HG02571 (cell line): ENCODE results near the gene ADGRB3.

ENCODE experiments used
- ATAC-seq: cut with Tn5 transposase; IDR thresholded peaks from one replicate; pipeline ENCODE4 v1.9.1; 2021; ENCODE audit warnings: mild to moderate bottlenecking, moderate library complexity; ENCODE audit not compliant: unreplicated experiment

ADGRB3 gene

GRCh38 chr6:69018906-69019305 is 383.8 kb downstream of the ADGRB3 start:
- ATAC-seq: no peak

DNA sequence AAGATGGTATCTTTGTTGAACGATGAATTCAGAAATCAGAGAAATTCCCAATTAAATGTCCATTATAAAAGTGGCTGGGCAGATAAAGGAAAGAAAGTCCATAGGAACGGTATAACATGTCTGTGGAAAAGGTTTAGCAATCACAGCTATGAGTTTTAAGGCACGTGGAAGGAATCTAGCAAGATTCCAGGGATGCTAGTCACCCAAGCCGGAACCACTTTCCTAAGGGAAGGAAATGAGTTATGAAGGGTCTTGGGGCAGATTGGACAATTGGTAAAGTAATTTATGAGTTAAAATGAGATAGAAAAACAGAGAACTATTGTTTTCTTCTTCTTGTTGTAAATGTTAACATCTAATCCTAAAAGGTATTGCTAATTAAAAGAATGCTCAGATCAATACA is 384.8 kb downstream of the ADGRB3 start:
- no peak for ATAC-seq

GRCh38 chr6:69022993-69023392 is 387.9 kb downstream of the ADGRB3 start:
- no peak for ATAC-seq

- no peak for ATAC-seq
These were observed 391.2 kb downstream of the ADGRB3 start for GRCh38 chr6:69026243-69026642.

DNA sequence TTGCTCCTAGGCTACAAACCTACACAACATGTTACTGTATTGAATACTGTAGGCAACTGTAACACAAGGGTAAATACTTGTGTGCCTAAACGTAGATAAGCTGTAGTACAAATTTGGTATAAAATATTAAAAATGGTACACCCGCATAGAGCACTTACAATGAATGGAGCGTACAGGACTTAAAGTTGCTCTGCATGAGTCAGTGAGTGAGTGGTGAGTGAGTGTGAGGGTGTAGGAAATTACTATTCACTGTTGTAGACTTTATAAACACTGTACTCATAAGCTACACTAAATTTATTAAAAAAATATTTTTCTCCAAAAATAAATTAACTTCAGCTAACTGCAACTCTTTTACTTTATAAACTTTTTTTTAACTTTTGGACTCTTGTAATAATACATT is 391.6 kb downstream of the ADGRB3 start:
- ATAC-seq: no peak

- ATAC-seq: no peak
These were observed 392.8 kb downstream of the ADGRB3 start for GRCh38 chr6:69027861-69028260.

DNA sequence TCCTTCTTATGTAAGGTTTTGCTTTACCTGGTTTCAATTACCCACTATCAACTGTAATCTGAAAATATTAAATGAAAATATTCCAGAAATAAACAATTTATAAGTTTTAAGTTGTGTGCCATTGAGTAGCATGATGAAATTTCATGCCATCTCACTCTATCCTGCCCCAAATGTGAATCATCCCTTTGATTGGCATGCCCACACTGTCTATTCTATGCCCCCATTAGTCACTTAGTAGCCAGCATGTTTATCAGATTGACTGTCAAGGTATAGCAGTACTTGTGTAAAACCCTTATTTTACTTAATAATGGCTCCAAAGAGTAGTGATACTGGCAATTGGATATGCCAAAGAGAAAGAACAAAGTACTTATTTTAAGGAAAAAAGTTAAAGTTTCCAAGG is 403.8 kb downstream of the ADGRB3 start:
- ATAC-seq: no peak

DNA sequence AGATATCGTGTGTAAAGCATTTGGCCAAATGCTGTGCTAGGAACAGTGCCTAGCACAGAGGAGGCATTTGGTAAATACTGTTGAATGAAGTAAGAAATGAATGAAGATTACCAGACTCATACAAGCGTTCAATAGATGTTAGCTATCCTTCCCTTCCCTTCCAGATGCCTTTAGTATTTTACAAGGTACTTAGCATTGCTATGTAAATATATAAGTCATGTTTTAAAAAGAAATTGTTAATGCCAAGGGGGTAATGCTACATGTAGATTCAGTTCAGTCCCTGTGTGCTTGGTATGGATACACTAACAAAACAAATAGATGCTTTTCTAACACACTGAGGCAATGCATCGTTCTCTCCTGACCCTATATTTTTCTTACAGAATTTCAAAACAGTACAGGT is 407.2 kb downstream of the ADGRB3 start:
- ATAC-seq: no peak

DNA sequence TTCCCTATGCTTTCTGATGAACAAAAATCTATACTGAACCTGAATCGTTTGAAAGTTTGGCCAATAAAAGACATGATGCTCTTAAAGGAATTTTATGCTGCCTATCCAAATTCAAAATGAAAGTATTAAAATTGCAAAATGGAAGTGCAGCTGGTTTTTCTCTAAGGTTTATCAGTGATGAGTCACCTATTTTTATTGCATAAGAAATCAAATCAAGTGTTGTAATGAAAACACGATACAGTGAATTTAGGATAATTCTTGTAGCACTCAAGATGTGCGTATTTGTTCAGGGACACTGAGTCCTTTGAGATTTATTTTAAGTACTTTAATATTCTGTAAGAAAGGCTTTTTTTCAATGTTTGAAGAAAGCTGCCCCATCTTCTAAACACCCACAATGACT is 409.5 kb downstream of the ADGRB3 start:
- ATAC-seq: no peak

- ATAC-seq: no peak
These were observed 424.3 kb downstream of the ADGRB3 start for GRCh38 chr6:69059413-69059812.

- ATAC-seq: no peak
These were observed 426.0 kb downstream of the ADGRB3 start for GRCh38 chr6:69061066-69061465.

GRCh38 chr6:69063401-69063800 is 428.3 kb downstream of the ADGRB3 start:
- no peak for ATAC-seq

- no peak for ATAC-seq
These were observed 429.1 kb downstream of the ADGRB3 start for GRCh38 chr6:69064226-69064625.

- no peak for ATAC-seq
These were observed 434.8 kb downstream of the ADGRB3 start for GRCh38 chr6:69069881-69070280.

- no peak for ATAC-seq
These were observed 437.7 kb downstream of the ADGRB3 start for GRCh38 chr6:69072796-69073195.

DNA sequence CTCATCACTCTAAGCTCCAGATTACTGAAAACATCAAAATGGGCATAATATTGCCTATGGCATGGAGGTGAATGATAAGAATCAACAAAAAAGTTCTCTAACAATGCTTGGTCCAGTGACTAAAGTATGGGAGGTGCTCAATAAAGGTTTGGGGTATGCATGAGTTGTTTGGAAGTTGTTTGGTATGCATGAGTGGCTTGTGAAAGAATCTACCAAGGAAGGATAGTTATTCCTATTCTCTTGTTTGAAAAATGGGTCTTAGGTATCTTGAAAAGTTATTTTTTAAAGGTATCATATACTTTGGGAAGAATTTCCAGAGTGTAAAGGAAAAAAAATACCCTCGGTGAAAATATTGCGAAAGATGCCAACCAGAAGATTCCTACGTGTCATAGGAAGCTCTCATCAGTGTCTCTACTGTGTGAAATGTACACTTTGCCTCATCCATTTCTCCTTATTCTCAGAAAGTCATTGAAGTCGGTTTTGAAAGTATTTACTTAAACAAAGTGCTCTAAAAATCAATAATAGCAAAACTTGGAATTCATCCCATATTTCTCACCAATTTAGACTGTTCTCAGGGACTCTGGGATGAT is 449.8 kb downstream of the ADGRB3 start:
- no peak for ATAC-seq

DNA sequence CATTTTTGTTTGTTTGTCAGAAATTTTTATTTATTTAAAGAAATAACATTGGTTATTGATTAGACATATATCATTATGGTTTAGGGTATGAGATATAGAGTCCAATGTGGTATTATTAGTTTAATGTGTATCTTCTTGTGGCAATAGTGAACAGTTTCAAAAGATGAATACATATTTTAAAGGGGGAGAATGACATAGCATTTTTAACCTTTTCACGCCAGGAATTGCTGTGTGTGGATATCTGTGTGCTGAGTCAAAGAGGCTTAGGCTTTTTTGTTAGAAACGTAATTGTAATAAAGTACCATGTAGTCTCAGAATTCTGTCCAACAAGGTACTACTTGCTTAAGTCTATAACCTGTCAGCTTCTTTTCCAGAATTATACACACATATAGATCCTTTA is 451.6 kb downstream of the ADGRB3 start:
- no peak for ATAC-seq

- no peak for ATAC-seq
These were observed 454.5 kb downstream of the ADGRB3 start for GRCh38 chr6:69089539-69089938.

DNA sequence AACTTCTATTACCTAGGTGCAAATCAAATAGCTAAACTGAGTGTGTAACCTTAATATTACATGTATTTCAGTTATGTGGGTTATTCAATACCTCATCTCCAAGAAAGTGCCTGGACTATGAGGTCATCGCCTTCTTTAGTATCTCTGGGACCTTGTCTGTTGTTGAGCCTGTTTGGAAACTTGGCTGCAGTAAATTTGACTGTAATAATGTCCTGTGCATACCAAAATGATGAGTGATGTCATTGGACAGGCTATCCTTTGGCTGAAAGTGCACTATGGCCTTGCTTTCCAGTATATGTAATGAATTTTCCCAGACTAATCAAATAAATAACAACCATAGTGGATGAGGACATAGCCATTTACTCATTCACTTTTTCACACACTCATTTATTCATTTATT is 455.1 kb downstream of the ADGRB3 start:
- ATAC-seq: no peak

DNA sequence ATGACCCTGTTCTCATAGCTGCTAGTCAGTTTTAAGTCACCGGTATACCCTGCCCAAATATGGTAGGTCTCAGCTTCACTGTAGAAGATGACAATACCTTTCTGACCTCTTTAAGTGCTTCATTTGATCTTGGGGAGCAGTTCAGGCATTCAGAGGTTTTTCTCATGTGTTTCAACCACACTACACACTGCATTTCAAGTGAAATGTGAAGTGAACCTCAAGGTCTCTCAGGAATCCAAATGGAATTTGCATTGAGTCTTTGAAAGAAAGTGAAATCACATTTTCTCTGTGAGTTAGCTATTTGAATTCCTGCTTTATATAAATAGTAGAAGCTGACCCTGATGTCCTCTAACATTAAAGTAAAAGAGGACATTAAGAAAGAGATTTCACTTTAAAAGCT is 461.6 kb downstream of the ADGRB3 start:
- ATAC-seq: no peak

GRCh38 chr6:69097948-69098347 is 462.9 kb downstream of the ADGRB3 start:
- no peak for ATAC-seq

DNA sequence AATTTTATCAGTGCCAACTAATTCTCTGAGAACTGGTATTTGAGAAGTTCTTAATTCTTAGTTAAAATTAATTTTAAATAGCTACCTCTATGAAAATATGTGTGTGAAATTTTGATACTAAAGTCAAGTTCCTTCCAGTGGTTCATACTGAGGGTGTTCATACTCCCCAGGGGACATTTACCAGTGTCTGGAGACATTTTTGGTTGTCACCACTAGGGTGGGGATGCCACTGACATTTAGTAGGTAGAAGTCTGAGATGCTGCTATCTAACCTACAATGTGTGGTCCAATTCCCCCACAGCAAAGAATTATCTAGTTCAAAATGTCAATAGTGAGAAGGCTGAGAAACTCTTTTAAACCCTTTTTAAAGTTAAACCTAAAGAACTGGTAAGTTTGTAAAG is 463.8 kb downstream of the ADGRB3 start:
- ATAC-seq: no peak

- no peak for ATAC-seq
These were observed 465.7 kb downstream of the ADGRB3 start for GRCh38 chr6:69100772-69101171.

DNA sequence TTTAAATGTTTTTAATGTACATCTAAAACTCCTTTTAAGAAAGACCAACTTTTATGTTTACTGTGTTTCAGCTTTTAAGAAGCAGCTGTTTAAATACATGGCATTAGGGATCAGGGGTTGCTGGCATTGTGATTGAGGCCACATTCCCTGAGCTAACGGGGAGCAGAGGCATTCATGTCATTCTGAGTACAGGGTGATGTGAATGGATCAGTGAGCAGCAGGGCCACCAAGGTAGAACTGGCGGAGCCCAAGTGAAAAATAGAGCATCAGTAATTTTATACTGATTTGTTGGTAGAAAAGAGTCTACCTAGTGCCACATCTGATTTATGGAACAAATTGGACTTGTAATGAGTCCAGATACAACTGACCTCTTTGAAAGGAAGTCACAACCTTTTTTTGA is 467.3 kb downstream of the ADGRB3 start:
- no peak for ATAC-seq
